SK-N-SH treated with all-trans-retinoic acid at 6 μM for 48 hours (cell line): ENCODE measurements around the gene DNAJC3.
"Not testable (repeated sequence)": the region's sequence is repeated elsewhere in the genome, so short reads cannot be mapped to it uniquely, and the experiment has no call there.

Source experiments
- ARNTL ChIP-seq: fragments of 450-650 bp; formaldehyde crosslinking; IDR thresholded peaks from 2 replicates; pipeline ENCODE4 v1.5.0; 2020; ENCODE audit warnings: low read depth, mild to moderate bottlenecking, moderate library complexity, borderline replicate concordance
- BACH2 ChIP-seq: fragments of 250-450 bp; sonication (Bioruptor Pico); IDR thresholded peaks from 2 replicates; pipeline ENCODE4 v1.9.0; 2021; ENCODE audit warnings: mild to moderate bottlenecking, borderline replicate concordance
- CSDC2 ChIP-seq: fragments of 250-450 bp; sonication (Bioruptor Pico); IDR thresholded peaks from 2 replicates; pipeline ENCODE4 v1.5.0; 2020; ENCODE audit warnings: mild to moderate bottlenecking, moderate library complexity
- RARB ChIP-seq: fragments of 250-450 bp; sonication (Bioruptor Pico); IDR thresholded peaks from 2 replicates; pipeline ENCODE4 v1.8.0; 2021; ENCODE audit warnings: mild to moderate bottlenecking, moderate library complexity
- SNAI2 ChIP-seq: fragments of 250-450 bp; sonication (Bioruptor Pico); IDR thresholded peaks from 2 replicates; pipeline ENCODE4 v1.5.0; 2020; ENCODE audit warnings: mild to moderate bottlenecking, moderate library complexity
- ZC3H10 ChIP-seq: fragments of 250-450 bp; sonication (Bioruptor Pico); IDR thresholded peaks from 2 replicates; pipeline ENCODE4 v1.5.1; 2021; ENCODE audit warnings: mild to moderate bottlenecking, moderate library complexity
- ZFP3 ChIP-seq: fragments of 250-450 bp; sonication (Bioruptor Pico); IDR thresholded peaks from 2 replicates; pipeline ENCODE4 v1.5.0; 2020; ENCODE audit warnings: mild to moderate bottlenecking, moderate library complexity
- ZNF70 ChIP-seq: fragments of 450-650 bp; formaldehyde crosslinking; IDR thresholded peaks from 2 replicates; pipeline ENCODE4 v1.5.0; 2020; ENCODE audit warnings: mild to moderate bottlenecking, moderate library complexity
- TF ChIP-seq, protein P1 (sequence below): fragments of 250-450 bp; sonication (Bioruptor Pico); IDR thresholded peaks from 2 replicates; pipeline ENCODE4 v1.8.0; 2021; ENCODE audit warnings: low read depth, mild to moderate bottlenecking, moderate library complexity, borderline replicate concordance
- TF ChIP-seq, protein P2 (sequence below): fragments of 250-450 bp; sonication (Bioruptor Pico); IDR thresholded peaks from 2 replicates; pipeline ENCODE4 v1.5.1; 2020; ENCODE audit warnings: low read depth, mild to moderate bottlenecking, moderate library complexity
- TF ChIP-seq, protein P3 (sequence below): fragments of 250-450 bp; sonication (Bioruptor Pico); IDR thresholded peaks from 2 replicates; pipeline ENCODE4 v1.8.0; 2020; ENCODE audit warnings: mild to moderate bottlenecking, moderate library complexity, borderline replicate concordance
- TF ChIP-seq, protein P4 (sequence below): fragments of 250-450 bp; sonication (Bioruptor Pico); IDR thresholded peaks from 2 replicates; pipeline ENCODE4 v1.5.1; 2021; ENCODE audit warnings: mild to moderate bottlenecking, moderate library complexity

DNA sequence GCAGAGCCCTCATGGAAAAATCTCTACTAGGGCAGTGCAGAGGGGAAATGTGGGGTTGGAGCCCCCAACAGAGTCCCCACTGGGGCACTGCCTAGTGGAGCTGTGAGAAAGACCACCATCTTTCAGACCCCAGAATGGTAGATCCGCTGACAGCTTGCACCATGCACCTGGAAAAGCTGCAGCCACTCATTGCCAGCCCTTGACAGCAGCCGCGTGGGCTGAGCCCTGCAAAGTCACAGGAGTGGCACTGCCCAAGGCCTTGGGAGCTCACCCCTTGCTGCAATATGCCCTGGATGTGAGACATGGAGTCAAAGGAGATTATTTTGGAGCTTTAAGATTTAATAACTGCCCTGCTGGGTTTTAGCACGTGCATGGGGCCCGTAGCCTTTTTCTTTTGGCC, 8.0 kb downstream of the DNAJC3 start:
- TF ChIP-seq SNAI2 (CRISPR knock-in tag); ZFP3; CSDC2 (CRISPR knock-in tag); RARB; ZNF70; BACH2; ZC3H10 (CRISPR knock-in tag); ARNTL (CRISPR knock-in tag): not testable (repeated sequence)
- TF ChIP-seq, protein P1, sequence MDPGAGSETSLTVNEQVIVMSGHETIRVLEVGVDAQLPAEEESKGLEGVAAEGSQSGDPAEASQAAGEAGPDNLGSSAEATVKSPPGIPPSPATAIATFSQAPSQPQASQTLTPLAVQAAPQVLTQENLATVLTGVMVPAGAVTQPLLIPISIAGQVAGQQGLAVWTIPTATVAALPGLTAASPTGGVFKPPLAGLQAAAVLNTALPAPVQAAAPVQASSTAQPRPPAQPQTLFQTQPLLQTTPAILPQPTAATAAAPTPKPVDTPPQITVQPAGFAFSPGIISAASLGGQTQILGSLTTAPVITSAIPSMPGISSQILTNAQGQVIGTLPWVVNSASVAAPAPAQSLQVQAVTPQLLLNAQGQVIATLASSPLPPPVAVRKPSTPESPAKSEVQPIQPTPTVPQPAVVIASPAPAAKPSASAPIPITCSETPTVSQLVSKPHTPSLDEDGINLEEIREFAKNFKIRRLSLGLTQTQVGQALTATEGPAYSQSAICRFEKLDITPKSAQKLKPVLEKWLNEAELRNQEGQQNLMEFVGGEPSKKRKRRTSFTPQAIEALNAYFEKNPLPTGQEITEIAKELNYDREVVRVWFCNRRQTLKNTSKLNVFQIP (CRISPR knock-in tag) = not testable (repeated sequence)
- TF ChIP-seq, protein P2, sequence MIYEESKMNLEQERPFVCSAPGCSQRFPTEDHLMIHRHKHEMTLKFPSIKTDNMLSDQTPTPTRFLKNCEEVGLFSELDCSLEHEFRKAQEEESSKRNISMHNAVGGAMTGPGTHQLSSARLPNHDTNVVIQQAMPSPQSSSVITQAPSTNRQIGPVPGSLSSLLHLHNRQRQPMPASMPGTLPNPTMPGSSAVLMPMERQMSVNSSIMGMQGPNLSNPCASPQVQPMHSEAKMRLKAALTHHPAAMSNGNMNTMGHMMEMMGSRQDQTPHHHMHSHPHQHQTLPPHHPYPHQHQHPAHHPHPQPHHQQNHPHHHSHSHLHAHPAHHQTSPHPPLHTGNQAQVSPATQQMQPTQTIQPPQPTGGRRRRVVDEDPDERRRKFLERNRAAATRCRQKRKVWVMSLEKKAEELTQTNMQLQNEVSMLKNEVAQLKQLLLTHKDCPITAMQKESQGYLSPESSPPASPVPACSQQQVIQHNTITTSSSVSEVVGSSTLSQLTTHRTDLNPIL (CRISPR knock-in tag) = not testable (repeated sequence)
- TF ChIP-seq, protein P3, sequence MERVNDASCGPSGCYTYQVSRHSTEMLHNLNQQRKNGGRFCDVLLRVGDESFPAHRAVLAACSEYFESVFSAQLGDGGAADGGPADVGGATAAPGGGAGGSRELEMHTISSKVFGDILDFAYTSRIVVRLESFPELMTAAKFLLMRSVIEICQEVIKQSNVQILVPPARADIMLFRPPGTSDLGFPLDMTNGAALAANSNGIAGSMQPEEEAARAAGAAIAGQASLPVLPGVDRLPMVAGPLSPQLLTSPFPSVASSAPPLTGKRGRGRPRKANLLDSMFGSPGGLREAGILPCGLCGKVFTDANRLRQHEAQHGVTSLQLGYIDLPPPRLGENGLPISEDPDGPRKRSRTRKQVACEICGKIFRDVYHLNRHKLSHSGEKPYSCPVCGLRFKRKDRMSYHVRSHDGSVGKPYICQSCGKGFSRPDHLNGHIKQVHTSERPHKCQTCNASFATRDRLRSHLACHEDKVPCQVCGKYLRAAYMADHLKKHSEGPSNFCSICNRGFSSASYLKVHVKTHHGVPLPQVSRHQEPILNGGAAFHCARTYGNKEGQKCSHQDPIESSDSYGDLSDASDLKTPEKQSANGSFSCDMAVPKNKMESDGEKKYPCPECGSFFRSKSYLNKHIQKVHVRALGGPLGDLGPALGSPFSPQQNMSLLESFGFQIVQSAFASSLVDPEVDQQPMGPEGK (CRISPR knock-in tag) = not testable (repeated sequence)
- TF ChIP-seq, protein P4, sequence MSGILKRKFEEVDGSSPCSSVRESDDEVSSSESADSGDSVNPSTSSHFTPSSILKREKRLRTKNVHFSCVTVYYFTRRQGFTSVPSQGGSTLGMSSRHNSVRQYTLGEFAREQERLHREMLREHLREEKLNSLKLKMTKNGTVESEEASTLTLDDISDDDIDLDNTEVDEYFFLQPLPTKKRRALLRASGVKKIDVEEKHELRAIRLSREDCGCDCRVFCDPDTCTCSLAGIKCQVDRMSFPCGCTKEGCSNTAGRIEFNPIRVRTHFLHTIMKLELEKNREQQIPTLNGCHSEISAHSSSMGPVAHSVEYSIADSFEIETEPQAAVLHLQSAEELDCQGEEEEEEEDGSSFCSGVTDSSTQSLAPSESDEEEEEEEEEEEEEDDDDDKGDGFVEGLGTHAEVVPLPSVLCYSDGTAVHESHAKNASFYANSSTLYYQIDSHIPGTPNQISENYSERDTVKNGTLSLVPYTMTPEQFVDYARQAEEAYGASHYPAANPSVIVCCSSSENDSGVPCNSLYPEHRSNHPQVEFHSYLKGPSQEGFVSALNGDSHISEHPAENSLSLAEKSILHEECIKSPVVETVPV (CRISPR knock-in tag) = not testable (repeated sequence)
